Activated naive CD8-positive, alpha-beta T cell (primary cell): ENCODE data around the gene CNOT3.
"Not testable (repeated sequence)": the region's sequence is repeated elsewhere in the genome, so short reads cannot be mapped to it uniquely, and the experiment has no call there.

Source experiments
- H3K27ac Mint-ChIP-seq: one replicate; pipeline ENCODE4 v1.8.0; 2021; ENCODE audit warnings: mixed read lengths
- H3K27me3 Mint-ChIP-seq: one replicate; pipeline ENCODE4 v1.8.0; 2021; ENCODE audit warnings: mixed read lengths
- H3K36me3 Mint-ChIP-seq: one replicate; pipeline ENCODE4 v1.8.0; 2021; ENCODE audit warnings: mixed read lengths
- H3K4me1 Mint-ChIP-seq: one replicate; pipeline ENCODE4 v1.8.0; 2021; ENCODE audit warnings: low read depth, mixed read lengths
- H3K4me3 Mint-ChIP-seq: one replicate; pipeline ENCODE4 v1.8.0; 2021; ENCODE audit warnings: mild to moderate bottlenecking, mixed read lengths
- H3K9me3 Mint-ChIP-seq: one replicate; pipeline ENCODE4 v1.8.0; 2021; ENCODE audit warnings: low read depth, mixed read lengths

Gene CNOT3

DNA sequence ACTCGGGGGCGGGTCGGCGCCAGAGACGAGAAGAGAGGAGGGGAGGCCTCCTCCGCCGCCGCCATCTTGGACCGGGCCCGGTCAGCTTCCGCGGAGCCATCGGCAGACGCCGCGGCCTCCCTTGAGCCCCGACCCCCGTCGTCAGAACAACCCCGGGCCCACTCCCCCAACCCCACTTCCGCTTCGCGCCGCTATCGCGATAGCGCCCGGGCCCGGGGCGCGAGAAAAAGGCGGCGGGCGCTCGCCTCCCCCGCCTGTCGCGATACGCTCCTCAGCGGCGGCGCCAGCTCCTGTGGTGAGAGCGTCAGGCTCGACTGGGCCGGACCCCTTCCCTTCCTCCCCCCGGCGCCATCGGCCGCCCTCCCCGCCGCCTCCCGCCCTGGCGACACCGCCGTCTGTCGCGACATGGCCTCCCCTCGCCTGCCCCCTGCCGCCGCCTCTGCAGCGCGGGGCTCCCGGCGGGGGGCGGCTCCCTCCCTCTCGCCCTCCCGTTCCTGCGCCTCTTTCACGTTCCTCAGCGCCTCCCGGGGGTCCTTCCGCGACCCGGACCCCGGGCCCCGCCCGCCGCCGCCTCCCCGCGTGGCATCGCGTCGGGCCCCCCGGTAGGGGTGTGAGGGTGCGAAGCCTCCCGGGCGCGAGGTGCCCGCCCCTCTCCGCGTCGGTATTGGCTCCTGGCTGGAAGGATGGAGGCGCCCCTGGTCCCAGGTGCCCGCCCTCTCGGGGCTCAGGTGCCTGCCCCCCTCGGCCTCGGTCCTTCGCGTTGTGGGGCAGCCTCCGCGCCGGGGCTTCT lies at the start of gene CNOT3:
Gene CNOT3, plus strand, starts transcription at position 64 of the 790 bp plus-strand sequence. CDS start 5,217 bp downstream, outside the sequence.
- Mint-ChIP-seq H3K9me3 (no peaks in the 10 kb centered on the region), H3K27ac (peak within 1 kb of the TSS; percentile 96), H3K36me3 (no peaks in the 10 kb centered on the region), H3K27me3 (no peaks in the 10 kb centered on the region), H3K4me1 (peaks cover 45% of the 10 kb centered on the region), H3K4me3 (peak within 1 kb of the TSS; percentile 94)

DNA sequence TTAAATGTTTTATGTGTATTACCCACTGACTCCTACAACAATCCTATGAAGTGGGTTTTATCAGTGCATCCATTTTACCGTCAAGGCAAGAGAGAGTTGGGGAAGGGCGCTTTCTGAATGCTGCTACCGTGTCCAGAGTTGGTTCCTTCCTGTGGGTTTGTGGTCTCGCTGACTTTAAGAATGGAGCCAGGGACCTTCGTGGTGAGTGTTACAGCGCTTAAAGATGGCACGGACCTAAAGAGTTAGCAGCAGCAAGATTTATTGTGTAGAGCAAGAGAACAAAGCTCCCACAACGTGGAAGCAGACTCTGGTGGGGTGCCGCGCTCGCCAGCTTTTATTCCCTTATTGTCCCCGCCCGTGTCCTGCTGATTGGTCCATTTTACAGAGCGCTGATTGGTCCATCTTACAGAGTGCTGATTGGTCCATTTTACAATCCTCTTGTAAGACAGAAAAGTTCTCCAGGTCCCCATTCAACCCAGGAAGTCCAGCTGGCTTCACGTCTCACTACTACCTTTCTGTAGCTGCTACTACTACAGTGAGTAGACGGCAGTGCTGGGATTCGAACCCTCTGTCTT lies 43.0 kb upstream of the CNOT3 start:
- H3K27ac Mint-ChIP-seq, result no peak overlapping the region
- H3K4me1 Mint-ChIP-seq, result peaks cover 8% of the 10 kb centered on the region
- peak overlapping the region; percentile 13 for H3K4me3 Mint-ChIP-seq
- H3K9me3 Mint-ChIP-seq, result no peaks in the 10 kb centered on the region
- H3K27me3 Mint-ChIP-seq, result peaks cover 9% of the 10 kb centered on the region
- H3K36me3 Mint-ChIP-seq, result no peaks in the 10 kb centered on the region

DNA sequence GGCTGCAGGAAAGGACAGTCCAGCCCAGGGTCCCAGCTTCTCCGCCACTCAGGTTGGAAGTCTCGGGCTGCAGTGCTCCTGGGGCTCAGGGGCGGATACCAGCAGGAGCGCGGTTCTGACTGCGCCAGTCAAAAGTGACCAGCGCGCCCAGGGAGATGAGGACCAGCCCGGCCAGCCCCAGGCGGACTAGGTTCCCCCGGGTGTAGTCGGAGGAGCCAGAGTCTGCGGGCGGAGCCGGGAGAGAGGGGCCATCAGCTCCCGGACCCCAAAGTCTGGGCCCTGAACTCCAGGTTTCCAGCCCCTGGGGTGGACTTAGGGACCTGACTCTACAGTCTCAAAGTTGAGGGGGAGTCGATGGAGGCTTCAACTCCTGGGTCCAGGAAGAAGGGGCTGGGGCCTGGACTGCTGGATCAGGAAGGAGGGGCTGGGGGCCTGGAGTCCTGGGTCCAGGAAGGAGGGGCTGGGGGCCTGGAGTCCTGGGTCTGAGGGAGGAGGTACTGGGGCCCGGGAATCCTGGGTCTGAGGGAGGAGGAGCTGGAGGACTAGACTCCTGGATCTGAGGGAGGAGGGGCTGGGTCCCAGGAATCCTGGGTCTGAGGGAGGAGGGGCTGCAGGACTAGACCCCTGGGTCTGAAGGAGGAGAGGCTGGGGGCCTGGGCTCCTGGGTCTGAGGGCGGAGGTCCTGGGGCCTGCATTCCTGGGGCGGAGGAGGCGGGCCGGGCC lies 42.3 kb upstream of the CNOT3 start:
- Mint-ChIP-seq H3K27ac (no peak overlapping the region), H3K27me3 (peaks cover 9% of the 10 kb centered on the region), H3K9me3 (no peaks in the 10 kb centered on the region), H3K4me1 (peaks cover 8% of the 10 kb centered on the region), H3K36me3 (no peaks in the 10 kb centered on the region), H3K4me3 (no peak overlapping the region)

DNA sequence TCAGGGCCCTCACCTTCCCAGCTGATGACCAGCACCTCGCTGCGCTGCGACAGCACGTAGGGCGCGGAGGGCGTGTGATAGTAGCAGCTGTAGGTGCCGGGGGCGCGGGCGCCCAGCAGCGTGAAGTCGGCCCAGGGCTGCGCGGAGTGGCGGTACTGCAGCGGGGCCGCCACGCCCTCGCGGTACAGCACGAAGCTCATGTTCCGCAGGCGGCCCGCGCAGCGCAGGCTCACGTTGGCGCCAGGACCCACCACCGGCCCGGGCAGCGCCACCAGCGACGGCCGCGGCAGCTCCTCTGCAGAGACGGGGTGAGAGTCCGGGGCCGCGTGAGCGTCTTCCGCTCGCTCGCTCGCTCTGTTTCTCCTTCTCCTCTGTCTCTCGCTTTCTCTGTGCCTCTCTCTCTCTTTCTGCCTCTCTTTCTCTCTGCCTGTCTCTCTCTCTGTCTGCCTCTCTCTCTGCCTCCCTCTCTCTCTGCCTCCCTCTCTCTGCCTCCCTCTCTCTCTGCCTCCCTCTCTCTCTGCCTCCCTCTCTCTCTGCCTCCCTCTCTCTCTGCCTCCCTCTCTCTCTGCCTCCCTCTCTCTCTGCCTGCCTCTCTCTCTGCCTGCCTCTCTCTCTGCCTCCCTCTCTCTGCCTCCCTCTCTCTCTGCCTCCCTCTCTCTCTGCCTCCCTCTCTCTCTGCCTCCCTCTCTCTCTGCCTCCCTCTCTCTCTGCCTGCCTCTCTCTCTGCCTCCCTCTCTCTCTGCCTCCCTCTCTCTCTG lies 41.5 kb upstream of the CNOT3 start:
- H3K27me3 Mint-ChIP-seq, H3K36me3 Mint-ChIP-seq, H3K9me3 Mint-ChIP-seq, H3K27ac Mint-ChIP-seq, H3K4me1 Mint-ChIP-seq: not testable (repeated sequence)
- peak overlapping the region; percentile 65 for H3K4me3 Mint-ChIP-seq

DNA sequence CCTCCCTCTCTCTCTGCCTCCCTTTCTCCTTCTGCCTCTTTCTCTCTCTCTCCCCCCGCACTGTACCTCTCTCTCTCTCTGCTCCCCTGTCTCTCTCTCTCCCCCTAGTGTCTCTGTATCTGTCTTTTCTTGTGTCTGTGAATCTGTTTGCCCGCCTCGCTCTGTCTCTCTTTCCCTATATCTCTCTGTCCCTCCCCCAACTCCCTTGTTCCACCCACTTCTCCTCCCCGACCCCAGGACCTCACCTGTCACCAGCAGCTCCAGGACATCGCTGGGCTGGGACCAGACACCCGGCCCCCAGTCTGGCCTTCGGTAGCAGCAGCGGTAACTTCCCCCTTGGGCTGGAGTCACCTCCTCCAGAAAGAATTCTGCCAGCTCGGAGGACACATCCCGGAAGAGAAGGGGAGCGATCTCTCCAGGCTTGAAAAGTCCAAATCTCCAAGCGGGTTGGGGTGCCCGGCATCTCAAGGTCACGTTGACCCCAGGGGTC lies 40.9 kb upstream of the CNOT3 start:
- peaks cover 10% of the 10 kb centered on the region for H3K4me1 Mint-ChIP-seq
- no peaks in the 10 kb centered on the region for H3K36me3 Mint-ChIP-seq

DNA sequence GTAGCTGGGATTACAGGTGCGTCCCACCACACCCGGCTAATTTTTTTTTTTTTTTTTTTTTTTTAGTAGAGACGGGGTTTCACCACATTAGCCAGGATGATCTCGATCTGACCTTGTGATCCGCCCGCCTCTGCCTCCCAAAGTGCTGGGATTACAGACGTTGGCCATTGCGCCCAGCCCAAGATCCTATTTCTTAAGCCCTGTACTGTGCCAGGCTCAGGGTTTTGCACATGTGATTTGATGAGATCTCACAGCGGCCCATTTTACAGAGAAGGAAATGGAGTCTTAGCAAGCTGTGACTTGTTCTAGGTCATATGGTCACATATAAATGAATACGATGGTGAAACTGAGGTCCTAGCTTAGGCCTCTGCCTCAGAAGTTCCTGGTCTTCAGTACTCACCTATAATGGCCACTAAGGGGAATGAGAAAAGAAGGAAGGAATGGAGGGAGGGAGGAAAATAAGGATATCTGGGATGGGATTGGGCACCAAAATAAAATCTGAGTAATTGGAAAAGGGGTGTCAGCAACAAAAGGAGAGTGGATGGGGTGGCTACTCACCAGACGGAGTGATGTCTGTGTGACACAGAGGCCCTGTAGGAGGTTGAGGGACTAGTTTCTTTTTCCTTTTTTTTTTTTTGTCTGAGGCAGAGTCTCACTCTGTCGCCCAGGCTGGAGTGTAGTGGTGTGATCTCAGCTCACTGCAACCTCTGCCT lies 38.2 kb upstream of the CNOT3 start:
- Mint-ChIP-seq H3K4me3 (peak overlapping the region; percentile 27), H3K4me1 (peaks cover 22% of the 10 kb centered on the region), H3K27ac (no peak overlapping the region), H3K36me3 (no peaks in the 10 kb centered on the region), H3K9me3 (no peaks in the 10 kb centered on the region), H3K27me3 (peaks cover 2% of the 10 kb centered on the region)

More for the DNA sequence above, 40.9 kb upstream of the CNOT3 start:
- Mint-ChIP-seq H3K4me3 (peak overlapping the region; percentile 65), H3K27ac (no peak overlapping the region), H3K9me3 (no peaks in the 10 kb centered on the region), H3K27me3 (peaks cover 9% of the 10 kb centered on the region)

DNA sequence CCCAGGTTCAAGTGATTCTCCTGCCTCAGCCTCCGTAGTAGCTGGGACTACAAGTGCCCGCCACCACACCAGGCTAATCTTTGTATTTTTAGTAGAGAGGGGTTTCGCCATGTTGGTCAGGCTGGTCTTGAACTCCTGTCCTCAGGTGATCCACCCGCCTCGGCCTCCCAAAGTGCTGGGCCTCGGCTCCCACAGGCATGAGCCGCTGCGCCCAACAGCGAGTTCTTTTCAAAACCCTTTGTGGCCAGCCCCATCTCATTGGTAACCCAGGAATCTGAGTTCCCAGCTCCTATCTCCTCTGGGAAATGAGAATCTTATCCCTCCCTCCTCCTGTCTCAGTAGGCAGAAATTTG lies 37.7 kb upstream of the CNOT3 start:
- H3K4me1 Mint-ChIP-seq, result peaks cover 22% of the 10 kb centered on the region
- H3K27me3 Mint-ChIP-seq, H3K36me3 Mint-ChIP-seq, H3K4me3 Mint-ChIP-seq, H3K27ac Mint-ChIP-seq, H3K9me3 Mint-ChIP-seq: not testable (repeated sequence)

DNA sequence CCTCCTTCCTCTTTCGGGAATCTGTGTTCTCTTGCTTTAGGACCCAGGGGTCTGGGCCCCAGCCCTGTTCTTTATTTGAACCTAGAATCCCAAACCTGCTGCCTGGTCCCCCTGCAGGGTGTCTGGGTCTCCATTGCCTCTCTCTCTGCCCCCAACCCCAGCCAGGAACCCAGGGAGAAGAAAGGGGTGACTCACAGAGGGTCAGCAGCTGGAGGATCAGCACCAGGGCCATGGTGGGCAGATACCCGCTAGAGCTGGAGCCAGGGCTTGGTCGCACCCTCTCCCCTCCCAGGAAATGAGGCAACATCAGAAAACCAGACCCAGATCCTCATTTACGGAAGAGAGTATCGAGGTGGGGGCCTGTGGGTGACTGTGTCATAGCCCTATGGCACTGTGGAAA lies 37.0 kb upstream of the CNOT3 start, which contains the start of gene OSCAR:
Gene OSCAR, minus strand, starts transcription at position 243 of the 400 bp plus-strand sequence. Its CDS starts 11 bp downstream, at position 232.
- no peak within 1 kb of the TSS for H3K27ac Mint-ChIP-seq
- H3K27me3 Mint-ChIP-seq, result no peaks in the 10 kb centered on the region

DNA sequence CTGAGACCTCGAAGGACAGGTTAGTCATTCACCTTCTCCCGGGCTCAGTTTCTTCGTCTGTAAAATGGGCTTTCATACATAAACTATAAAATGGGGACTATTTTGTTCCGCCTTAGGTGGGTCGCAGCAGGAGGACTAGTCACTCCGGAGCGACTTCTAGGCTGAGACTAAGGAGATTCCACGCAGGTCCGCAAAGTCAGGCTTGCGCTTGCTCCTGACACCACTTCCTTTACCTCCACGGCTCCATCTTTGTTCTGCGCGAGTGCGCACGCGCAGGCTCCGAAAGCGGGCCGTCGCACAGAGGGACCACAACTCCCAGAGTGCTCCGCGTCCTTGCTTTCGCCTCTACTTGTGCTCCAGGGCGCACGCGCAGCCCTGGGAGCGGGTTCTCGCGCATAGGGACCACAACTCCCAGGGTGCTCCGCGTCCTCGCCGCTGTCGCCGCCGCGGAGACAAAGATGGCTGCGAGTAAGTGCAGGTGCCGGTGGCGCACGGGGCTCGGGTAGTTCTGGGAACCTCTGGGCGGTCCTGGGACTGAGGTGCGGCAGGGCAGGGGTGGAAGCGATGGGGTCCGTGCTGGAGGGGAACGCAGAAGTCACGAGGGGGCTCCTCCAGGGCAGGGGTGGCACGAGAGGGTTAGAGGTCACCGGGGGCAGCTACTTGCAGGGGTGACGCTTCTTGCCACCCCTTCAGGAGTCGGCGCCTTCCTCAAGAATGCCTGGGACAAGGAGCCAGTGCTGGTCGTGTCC lies 35.0 kb upstream of the CNOT3 start, which contains the start of gene NDUFA3:
Gene NDUFA3, plus strand, starts transcription at position 435 of the 749 bp plus-strand sequence. Its CDS starts 24 bp downstream, at position 459.
- Mint-ChIP-seq H3K9me3 (no peaks in the 10 kb centered on the region), H3K27ac (peak within 1 kb of the TSS; percentile 94), H3K36me3 (no peaks in the 10 kb centered on the region), H3K4me1 (peaks cover 28% of the 10 kb centered on the region), H3K4me3 (peak within 1 kb of the TSS; percentile 98), H3K27me3 (no peaks in the 10 kb centered on the region)

More for the DNA sequence above, 37.0 kb upstream of the CNOT3 start, which contains the start of gene OSCAR:
- peaks cover 26% of the 10 kb centered on the region for H3K4me1 Mint-ChIP-seq
- H3K9me3 Mint-ChIP-seq, result no peaks in the 10 kb centered on the region
- peak within 1 kb of the TSS; percentile 42 for H3K4me3 Mint-ChIP-seq
- H3K36me3 Mint-ChIP-seq, result no peaks in the 10 kb centered on the region

DNA sequence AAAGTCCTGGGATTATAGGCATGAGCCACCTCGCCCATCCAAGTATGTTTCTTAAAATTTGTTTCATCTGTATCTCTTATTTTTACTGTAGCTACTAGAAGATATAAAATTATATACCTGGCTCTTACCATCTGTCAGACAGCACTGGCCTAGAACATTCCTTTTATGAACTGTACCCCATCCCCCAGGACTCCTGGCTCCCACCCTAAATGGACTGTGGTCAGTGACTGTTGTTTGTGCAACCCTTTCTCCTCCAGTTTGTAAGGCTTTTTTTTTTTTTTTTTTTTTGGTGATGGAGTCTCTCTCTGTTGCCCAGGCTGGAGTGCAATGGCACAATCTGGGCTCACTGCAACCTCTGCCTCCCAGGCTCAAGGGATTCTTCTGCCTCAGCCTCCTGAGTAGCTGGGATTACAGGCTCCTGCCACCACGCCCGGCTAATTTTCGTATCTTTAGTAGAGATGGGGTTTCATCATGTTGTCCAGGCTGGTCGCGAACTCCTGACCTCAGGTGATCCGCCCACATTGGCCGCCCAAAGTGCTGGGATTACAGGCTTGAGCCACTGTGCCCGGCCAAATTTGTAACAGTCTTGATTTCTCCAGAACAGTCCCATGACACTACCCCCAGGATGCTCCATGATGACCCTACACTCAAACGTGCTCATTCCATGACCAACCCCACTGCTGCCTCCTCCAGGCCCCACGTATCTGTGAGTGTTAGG lies 32.4 kb upstream of the CNOT3 start:
- no peaks in the 10 kb centered on the region for H3K9me3 Mint-ChIP-seq
- peak overlapping the region; percentile 49 for H3K4me3 Mint-ChIP-seq
- H3K36me3 Mint-ChIP-seq, result no peaks in the 10 kb centered on the region
- no peaks in the 10 kb centered on the region for H3K27me3 Mint-ChIP-seq
- peaks cover 28% of the 10 kb centered on the region for H3K4me1 Mint-ChIP-seq
- peak overlapping the region; percentile 29 for H3K27ac Mint-ChIP-seq

DNA sequence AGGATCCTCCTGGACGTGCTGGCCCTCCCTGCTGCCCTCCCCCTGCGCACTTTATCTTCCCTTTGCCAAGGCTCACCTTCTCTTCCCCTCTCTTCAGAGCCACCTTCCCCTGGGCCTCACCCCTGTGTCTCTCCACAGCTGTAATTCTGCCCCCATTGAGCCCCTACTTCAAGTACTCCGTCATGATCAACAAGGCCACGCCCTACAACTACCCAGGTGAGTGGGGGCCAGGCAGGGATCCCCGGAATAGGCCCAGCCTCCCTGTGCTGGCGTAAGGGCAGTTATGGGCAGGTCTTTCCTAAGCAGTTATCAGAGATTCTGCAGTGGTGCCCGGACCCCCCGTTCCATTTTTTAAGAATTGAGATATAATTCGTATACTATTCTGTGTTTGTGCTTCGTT lies 31.8 kb upstream of the CNOT3 start:
- Mint-ChIP-seq H3K9me3 (no peaks in the 10 kb centered on the region), H3K27me3 (no peaks in the 10 kb centered on the region), H3K36me3 (peaks cover 2% of the 10 kb centered on the region), H3K4me1 (peaks cover 29% of the 10 kb centered on the region), H3K4me3 (no peak overlapping the region), H3K27ac (peak overlapping the region; percentile 29)

DNA sequence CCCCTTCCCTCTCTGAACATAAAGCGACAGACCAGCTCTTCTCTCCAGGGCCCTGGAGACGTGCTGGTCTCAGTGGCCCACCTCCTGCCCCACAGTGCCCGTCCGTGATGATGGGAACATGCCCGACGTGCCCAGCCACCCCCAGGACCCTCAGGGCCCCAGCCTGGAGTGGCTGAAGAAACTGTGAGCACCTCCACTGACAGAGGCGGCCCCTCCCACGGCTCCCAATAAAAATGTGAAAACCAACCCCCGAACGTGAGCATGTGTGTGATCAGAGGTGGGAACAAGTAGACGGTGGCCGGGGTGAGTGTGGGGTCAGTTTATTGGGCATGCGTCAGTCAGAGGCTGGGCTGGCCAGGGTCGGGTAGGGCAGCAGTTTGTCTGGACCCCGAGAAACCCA lies 30.8 kb upstream of the CNOT3 start:
- Mint-ChIP-seq H3K4me3 (no peak overlapping the region), H3K27me3 (no peaks in the 10 kb centered on the region), H3K27ac (no peak overlapping the region), H3K9me3 (no peaks in the 10 kb centered on the region), H3K4me1 (peaks cover 30% of the 10 kb centered on the region), H3K36me3 (peaks cover 3% of the 10 kb centered on the region)
